GM18499 (cell line): Measurements from ENCODE around the gene ZNF827.

ENCODE experiments used
- ATAC-seq: cut with Tn5 transposase; IDR thresholded peaks from one replicate; pipeline ENCODE4 v1.9.1; 2021; ENCODE audit warnings: moderate number of reproducible peaks; ENCODE audit not compliant: insufficient read depth, unreplicated experiment

ZNF827 gene

DNA sequence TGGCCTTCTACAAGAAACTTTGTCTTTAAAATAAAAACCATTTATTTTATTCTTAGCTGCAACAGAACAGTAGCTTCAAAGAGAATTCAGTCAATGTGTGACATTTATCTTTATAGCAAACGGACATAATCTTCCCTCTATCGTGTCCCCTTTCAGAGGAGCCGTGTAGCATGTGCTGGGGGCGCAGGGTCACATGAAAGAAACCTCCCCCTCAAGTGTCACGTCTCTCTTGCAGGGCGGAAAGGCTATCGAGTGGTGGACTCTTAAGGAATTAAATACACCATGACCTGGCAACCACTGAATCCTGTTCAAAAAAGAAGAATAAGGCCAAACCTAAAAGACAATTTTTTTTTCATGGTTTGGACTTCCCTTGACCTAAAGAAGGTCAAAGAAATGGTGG, 40.2 kb downstream of the ZNF827 start:
- no peak for ATAC-seq

GRCh38 chr4:145895056-145895455, 43.6 kb downstream of the ZNF827 start:
- no peak for ATAC-seq

GRCh38 chr4:145891958-145892357, 46.7 kb downstream of the ZNF827 start:
- no peak for ATAC-seq

- no peak for ATAC-seq
These were observed 47.9 kb downstream of the ZNF827 start for GRCh38 chr4:145890689-145891088.

DNA sequence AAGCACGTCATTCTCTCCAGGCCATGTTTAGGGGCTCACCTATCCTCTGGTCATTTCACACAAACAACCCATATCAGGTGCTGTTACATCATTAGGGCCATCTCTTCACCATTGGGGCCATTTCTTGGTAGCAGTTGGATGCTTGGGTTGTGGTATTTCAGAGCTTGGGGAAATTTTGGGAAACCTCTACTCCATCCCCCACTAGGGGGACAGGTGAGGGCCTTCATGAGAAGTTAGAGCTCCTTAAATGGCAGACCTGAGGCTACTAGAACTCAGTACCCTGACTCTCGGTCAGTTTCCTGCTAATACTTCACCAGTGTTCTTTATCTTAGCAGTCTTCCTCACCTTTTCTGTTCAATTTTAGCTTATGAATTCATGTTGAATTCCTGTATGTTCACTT, 50.2 kb downstream of the ZNF827 start:
- ATAC-seq: no peak

DNA sequence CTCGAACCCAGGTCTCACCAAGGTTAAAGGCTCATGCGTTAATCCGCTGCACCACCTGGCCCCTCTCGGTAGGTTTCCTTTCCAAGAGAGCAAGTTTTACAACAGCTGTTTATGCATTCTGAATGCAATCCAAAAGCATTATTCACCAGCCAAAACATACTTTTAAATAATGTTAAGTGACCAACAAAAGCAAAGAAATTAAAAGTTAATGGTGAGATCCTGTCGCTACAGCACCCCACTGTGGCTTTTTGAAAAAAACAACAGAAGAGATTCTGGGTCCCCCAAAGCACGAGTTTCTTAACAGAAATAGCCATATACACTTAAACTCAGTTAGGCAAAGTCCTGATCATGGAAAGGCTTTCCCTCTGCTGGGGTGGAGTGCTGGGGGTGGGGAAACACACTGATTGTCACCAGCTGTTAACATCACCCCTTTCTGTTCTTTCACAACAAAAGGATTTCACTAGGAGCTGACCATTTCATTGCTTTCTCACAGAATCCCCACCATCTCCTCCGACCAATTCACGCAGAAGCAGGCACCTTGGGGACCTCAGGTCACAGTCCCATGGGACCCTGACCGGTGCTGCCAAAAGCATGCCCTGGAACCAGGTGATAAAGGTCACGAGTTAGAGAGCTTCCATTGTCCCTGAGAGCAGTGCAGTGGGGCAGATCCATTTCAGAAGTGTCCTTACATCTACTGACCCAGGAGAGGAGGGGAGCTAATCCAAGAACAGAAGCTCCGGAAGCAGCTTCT, 51.2 kb downstream of the ZNF827 start:
- no peak for ATAC-seq

GRCh38 chr4:145886871-145887240, 51.8 kb downstream of the ZNF827 start:
- ATAC-seq: no peak

GRCh38 chr4:145885666-145886065, 53.0 kb downstream of the ZNF827 start:
- ATAC-seq: no peak

DNA sequence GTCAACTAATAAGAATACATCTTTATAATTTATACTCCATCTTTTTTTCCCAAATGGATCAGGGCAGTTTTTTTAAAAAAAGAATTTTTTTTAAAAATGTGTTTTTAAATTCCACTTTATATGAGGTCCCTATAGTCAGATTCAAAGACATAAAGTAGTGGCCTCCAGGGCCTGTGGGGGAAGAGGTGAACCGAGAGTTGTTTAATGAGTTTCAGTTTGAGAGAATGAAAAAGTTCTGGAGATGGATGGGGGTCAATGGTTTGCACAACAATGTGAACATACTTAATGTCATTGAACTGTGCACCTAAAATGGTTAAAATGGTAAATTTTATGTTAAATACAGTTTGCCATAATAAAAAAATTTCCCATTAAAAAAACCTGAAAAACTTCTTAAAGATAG, 53.8 kb downstream of the ZNF827 start:
- ATAC-seq: no peak

GRCh38 chr4:145883101-145883694, 55.4 kb downstream of the ZNF827 start:
- no peak for ATAC-seq

DNA sequence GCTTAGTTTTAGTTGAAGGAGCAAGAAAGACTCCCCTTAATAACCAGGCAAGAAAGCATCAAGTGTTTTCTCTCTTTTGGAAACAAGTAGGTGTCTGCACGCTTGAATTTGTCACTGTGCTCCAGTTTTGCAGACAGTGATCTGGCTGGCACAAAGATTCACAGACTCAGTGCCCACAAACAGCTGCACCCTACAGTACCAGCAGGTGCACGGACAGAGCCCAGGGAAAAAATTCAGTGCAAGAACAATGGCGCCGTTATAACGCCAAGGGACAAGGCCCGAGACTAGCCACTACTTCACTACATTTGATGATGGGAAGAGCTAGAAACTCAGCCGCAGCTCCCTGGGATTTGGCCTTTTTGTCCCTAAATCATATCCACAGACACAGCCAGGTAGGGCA, 56.0 kb downstream of the ZNF827 start:
- no peak for ATAC-seq

DNA sequence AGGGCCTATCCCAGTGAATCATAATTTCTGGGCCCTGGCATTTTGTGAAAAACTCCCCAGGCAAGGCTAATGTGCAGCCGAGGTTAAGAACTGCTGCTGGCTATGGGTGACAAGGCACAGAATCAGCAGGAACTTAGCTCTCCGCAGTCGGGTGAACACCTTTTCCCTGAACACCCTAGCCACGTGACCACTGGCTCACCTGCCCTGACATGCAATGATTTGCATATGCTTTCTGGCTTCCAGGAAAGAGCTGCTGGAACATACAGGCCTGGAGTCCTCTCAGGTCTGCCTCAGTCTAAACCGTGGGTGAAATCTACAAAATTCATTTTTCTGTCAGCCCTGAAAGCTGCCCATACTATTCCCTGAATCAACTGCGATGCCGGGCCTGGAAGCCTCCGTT, 56.6 kb downstream of the ZNF827 start:
- ATAC-seq: peak; percentile 40

- ATAC-seq: peak; percentile 41
These were observed 57.0 kb downstream of the ZNF827 start for GRCh38 chr4:145881576-145881975.

DNA sequence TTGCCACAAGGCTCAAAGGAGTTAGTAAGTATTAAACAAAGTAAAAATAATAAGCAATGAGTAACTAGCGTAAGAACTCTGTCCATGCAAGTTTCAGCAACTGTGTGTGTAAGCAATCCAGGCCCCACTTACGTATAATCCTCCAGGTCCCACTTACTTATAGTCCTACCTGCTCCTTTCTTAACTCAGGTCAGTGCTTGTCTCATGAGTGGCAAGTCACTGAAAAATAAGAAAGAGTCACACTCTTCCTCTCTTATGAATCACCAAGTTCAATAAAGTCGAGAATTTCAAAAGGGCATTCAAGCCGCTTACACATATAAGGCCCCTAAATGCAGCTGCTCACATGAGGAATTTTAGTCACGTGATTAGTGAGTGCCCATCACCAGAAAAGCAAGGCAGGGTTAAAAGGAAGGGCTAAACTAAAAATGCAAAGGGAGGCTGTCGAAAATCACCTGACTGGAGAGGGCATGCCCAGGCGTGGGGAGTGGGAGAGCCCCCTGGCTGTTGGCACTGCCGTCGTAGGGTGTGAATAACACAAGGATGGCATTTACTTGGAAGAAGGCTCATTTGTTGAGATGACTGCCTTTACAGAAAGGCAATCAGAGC, 58.2 kb downstream of the ZNF827 start:
- ATAC-seq: no peak

- ATAC-seq: no peak
These were observed 59.0 kb downstream of the ZNF827 start for GRCh38 chr4:145879598-145879997.

DNA sequence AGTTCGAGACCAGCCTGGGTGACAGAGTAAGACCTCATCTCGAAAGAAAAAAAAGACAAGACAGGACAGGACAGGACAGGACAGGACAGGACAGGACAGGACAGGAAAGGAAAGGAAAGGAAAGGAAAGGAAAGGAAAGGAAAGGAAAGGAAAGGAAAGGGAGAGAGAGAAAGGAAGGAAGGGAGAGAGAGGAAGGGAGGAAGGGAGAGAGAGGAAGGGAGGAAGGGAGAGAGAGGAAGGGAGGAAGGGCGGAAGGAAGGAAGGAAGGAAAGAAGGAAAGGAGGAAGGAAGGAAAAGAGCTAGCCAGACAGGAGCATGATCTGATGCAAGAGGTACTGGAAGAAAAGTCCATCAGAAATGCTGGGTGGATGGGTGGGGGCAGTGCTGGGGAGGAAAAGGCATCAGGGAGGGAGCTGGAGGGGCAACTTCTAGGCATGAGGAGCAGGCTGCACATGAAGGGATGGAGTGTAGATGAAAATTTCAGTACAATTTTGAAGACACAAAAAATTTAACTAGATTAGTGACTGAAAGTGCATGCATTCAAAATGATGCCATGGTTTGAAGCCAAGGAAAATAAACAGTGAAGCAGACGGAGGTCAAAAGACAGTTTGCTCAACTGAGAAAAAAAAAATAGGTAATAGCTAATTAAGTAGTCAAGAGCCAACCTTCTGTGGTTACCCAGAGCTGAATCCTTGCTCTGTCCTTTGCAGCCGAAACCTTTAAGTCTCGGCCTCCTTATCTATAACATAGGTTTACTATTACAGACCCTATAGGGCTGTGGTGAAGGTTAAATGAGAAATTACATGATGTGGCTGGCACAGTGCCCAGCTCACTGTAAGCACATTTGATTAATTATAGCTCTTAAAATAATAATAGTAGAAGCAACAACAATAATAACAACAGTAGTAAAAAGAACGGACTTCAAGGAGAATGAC, 59.9 kb downstream of the ZNF827 start:
- no peak for ATAC-seq

GRCh38 chr4:145876531-145877180, 62.0 kb downstream of the ZNF827 start:
- ATAC-seq: no peak

GRCh38 chr4:145873901-145874300, 64.7 kb downstream of the ZNF827 start:
- ATAC-seq: no peak

- ATAC-seq: no peak
These were observed 67.4 kb downstream of the ZNF827 start for GRCh38 chr4:145871209-145871608.
